ENCODE results near the gene ZNF687.
"Not testable (repeated sequence)": the region's sequence is repeated elsewhere in the genome, so short reads cannot be mapped to it uniquely, and the experiment has no call there.

Gene ZNF687, protein sequence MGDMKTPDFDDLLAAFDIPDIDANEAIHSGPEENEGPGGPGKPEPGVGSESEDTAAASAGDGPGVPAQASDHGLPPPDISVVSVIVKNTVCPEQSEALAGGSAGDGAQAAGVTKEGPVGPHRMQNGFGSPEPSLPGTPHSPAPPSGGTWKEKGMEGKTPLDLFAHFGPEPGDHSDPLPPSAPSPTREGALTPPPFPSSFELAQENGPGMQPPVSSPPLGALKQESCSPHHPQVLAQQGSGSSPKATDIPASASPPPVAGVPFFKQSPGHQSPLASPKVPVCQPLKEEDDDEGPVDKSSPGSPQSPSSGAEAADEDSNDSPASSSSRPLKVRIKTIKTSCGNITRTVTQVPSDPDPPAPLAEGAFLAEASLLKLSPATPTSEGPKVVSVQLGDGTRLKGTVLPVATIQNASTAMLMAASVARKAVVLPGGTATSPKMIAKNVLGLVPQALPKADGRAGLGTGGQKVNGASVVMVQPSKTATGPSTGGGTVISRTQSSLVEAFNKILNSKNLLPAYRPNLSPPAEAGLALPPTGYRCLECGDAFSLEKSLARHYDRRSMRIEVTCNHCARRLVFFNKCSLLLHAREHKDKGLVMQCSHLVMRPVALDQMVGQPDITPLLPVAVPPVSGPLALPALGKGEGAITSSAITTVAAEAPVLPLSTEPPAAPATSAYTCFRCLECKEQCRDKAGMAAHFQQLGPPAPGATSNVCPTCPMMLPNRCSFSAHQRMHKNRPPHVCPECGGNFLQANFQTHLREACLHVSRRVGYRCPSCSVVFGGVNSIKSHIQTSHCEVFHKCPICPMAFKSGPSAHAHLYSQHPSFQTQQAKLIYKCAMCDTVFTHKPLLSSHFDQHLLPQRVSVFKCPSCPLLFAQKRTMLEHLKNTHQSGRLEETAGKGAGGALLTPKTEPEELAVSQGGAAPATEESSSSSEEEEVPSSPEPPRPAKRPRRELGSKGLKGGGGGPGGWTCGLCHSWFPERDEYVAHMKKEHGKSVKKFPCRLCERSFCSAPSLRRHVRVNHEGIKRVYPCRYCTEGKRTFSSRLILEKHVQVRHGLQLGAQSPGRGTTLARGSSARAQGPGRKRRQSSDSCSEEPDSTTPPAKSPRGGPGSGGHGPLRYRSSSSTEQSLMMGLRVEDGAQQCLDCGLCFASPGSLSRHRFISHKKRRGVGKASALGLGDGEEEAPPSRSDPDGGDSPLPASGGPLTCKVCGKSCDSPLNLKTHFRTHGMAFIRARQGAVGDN

GRCh38 chr1:151281969-151282882 is at the start of gene ZNF687:
TSS of gene ZNF687 (plus strand) at chr1:151282299. CDS start at chr1:151286292, 3,993 bp downstream.
- peak; percentile 99 to 100 (median 100) for DNase-seq

DNA sequence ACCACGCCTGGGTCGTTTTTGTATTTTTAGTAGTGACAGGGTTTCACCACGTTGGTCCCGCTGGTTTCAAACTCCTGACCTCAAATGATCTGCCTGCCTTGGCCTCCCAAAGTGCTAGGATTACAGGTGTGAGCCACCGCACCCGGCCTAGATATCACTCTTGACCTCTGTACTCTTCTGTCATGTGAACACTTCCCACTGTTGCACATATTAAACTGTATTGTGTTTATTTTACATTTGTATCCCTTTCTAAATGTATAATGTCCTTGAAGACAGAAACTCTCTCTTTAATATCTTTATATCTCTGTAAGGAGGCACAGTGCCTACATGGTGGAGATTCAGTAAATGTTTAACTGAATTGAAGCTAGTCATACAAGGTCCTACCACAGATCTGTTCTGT is 46.9 kb upstream of the ZNF687 start:
- no peak for DNase-seq

GRCh38 chr1:151237678-151238466 is 44.2 kb upstream of the ZNF687 start:
- DNase-seq = no peak

DNA sequence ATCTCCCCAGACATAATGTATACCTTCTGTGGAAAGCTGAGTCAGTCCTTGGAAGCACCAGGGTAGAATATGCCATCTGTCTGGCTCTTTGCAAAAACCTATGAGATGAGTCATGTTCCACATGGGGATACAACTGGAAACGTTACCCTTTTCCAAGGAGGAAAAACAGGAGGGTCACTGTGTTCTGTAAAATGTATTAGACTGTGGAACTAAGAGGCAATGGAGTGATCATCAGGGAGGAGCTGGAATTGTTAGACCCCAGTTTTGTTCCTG is 43.7 kb upstream of the ZNF687 start:
- DNase-seq = no peak

DNA sequence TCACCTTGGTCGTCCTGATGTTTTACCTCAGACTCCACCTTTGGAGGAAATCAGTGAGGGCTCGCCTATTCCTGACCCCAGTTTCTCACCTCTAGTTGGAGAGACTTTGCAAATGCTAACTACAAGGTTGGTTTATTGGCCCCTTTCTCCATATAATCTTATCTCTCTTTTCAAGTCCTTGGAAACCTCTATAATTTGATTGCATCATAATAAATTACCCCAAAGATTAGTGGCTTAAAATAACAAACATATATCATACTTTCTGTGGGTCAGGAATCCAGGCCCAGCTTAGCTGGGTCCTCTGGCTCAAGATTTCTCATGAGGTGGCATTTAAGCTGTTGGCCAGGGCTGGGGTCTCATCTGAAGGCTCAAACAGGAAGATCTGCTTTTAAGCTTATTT is 39.7 kb upstream of the ZNF687 start:
- no peak for DNase-seq

DNA sequence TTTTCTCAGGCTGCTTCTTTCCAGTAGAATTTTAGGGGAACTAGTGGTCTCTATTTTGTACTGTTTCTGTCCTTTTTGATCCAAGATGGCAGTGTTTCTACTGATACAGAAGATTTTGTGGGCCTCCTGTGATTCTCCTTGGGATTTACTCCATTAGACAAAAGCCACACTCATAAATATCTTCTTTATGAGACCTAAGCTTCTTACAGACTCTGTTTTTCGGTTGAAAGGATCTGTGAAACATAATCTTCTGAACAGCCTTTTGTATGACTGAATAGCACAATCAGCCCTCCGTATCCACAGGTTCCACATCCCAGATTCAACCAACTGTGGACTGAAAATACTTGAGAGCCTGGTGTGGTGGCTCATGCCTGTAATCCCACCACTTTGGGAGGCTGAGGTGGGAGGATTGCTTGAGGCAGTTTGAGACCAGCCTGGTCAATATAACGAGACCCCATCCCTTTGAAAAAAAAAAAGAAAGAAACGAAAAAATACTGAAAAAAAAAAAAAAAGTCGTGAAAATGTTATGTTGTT is 38.3 kb upstream of the ZNF687 start:
- no peak for DNase-seq

DNA sequence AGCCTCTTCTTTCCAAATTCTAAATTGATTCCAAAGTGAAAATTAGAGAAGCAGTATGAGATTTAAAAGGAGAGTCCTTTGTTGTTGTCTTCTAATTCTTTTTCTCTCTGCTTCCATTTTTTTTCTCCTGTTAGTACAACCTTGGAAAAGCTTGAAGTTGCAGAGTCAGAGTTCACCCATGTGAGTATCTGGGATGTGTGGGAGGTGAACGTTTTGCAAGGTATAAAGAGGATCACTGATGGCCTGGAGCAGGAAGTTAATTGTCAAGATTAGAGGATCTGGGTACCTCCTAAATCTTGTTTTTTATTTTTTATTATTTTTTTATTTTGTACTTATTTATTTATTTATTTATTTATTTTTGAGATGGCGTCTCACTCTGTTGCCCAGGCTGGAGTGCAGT is 35.3 kb upstream of the ZNF687 start:
- no peak for DNase-seq

GRCh38 chr1:151251656-151252470 is 30.2 kb upstream of the ZNF687 start:
- peak; percentile 15 to 86 (median 67) for DNase-seq

DNA sequence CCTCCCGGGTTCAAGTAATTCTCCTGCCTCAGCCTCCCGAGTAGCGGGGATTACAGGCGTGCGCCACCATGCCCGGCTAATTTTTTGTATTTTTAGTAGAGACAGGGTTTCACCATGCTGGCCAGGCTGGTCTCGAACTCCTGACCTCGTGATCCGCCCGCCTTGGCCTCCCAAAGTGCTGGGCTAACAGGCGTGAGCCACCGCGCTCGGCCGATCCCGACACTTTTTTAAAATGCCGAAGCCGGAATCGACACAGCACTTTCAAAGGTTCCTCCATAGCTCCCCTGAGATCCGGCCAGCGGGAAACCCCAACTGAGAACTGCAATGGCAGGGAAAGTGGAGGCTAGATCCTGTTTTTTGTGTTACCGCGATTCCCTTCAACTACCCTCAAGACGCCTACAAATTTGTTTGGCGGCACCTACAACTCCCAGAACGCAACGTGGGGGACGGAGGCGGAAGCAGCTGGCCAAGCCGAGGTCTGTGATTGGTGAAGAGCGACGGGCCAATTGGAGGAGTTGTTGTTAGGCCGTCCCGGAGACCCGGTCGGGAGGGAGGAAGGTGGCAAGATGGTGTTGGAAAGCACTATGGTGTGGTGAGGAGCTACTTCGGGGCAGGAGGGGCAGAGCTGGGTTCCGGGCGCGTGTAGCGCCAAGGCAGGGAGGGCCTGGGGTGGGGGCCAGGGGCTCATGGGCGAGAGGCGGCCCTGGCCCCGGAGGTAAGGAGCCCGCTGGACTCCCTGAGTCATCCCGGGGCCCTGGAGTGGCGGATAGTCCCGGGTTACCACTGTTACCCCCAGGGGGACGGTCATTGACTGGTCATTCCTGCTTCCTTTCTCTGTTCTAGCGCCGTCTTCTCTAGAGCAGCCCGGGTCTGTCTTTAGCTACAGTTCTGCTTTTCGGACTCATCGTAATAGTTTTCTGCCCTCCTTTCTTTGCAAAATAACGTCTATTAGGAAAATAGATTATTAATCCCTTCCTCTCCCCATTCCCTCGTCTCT is 27.6 kb upstream of the ZNF687 start, which contains the start of gene PSMD4:
Gene PSMD4, plus strand, starts transcription at position 518 of the 997 bp plus-strand sequence. Its CDS starts 49 bp downstream, at position 567.
- peak; percentile 93 to 99 (median 97) for DNase-seq

DNA sequence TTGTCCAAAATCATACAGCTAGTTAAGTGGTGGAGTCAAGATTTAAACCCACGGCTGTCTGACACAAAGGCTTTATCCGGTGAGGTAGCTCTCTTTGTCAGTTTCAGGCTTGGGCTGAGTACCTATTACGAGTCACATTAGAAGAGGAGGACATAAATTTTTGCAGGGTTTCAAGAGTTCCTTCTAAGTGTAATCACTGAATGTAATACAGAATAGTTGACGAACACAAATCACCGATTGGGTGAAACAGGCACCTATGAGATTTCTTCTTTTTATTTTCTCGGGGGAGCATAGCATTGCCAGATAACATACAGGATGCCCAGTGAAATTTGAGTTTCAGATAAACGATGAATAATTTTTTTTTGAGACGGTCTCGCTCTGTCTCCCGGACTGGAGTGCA is 26.7 kb upstream of the ZNF687 start:
- peak in 1 of 3 experiments; percentile 51 for DNase-seq

DNA sequence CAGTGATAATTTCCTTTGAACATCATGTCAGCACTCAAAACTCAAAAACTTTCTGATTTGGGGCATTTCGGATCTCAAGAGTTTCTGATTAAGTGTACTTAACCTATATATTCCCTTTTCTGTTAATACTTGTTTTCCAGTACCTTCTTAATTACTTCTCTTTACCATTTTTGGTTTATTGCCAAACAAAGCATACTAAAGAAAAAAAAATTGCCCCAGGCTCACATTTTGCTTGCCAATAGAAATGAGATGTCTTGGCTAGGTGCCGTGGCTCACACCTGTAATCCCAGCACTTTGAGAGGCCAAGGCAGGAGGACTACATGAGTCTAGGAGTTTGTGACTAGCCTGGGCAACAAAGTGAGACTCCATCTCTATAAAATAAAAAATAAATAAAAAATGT is 22.7 kb upstream of the ZNF687 start:
- DNase-seq = no peak

GRCh38 chr1:151265446-151266236 is 16.5 kb upstream of the ZNF687 start:
- DNase-seq = no peak

- no peak for DNase-seq
Observed at GRCh38 chr1:151266315-151266714, 15.8 kb upstream of the ZNF687 start.

DNA sequence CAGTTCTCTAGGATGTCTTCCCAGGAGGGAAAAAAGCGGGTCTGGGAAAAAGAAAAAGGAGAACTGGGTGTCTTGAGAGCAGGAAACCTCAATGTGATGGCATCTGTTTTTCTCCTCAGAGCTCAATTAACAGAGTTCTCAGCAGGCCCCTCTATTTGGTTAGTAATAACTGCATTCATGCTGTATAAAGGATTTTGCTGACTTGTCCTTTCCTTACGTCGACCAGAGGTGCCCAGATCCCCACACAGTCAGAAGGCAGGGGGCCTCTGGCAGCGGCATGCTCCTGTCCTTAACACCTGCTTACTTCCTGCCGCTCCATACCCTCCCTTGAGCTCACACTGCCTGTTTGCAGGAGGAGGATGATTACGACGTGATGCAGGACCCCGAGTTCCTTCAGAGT is 15.3 kb upstream of the ZNF687 start:
- DNase-seq = no peak

GRCh38 chr1:151267760-151268159 is 14.3 kb upstream of the ZNF687 start:
- no peak for DNase-seq

DNA sequence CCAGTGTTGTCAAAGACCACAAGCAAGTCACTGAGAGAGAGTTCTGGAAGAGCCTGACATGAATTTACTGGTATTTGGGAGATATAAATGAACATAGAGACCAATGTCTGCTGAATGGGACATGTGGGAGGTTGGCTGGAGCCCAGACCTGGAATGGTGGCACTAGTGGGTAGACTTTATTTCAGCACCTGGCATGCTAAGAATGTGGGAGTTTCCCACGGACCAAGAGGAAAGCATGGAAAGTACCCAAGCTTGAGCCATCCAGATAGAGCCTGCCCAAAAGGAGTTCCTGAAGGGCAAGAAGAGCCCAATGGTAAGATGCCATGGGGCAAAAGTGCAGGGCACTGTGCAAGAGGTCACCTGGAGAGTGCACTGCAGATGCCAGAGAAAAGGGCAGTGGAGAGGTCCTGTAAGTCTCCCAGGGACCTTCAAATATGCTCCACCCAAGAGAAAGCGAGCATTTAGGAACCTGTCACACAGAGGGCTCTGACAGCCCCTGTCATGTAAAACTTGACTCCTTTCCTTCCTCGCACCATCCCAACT is 8.1 kb upstream of the ZNF687 start:
- DNase-seq = no peak

GRCh38 chr1:151275341-151275740 is 6.8 kb upstream of the ZNF687 start:
- not testable (repeated sequence) for DNase-seq

GRCh38 chr1:151277249-151277648 is 4.8 kb upstream of the ZNF687 start:
- no peak for DNase-seq

All from NCI-H1417 (cell line).